Measurements from ENCODE around the gene WDR7. TPM values are rescaled to one million over a fixed set of nuclear protein-coding genes. Genes with fewer than 3 reads are reported as not detected.

The WDR7 gene
- total and polyA plus RNA-seq, 2 of the 4 experiments (the other 2 are of a cell fraction): 3.7 to 23.3 TPM

DNA sequence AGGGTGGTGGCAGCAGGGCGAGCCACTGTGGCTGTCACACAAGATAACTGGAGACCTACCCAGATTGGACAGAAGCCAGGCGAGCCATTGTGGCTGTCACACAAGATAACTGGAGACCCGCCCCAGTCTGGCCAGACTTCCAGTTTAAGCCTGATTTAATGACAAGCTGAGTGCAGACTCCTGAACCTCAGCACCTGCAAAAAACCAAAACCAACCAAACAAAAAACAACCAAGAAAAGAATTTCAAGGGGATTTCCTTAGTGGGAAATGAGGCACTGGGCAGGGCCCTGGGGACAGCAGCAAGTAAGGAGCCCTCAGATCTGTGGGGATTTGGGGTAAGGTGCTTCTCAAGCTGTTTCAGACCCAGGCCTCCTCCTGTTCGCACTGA, 400.5 kb downstream of the WDR7 start:
- Histone ChIP-seq H3K36me3 (ENCODE audit: control insufficient read depth, insufficient read depth, low read length) (no peaks in the 10 kb centered on the region), H2BK15ac (ENCODE audit: low read depth, low read length) (no peak overlapping the region), H3K4me3 (ENCODE audit: insufficient read depth, low read depth, low read length) (no peak overlapping the region), H3K4me1 (ENCODE audit: control insufficient read depth, insufficient read depth, low read length) (no peaks in the 10 kb centered on the region), H3K79me1 (ENCODE audit: low read depth in 1 of 2, low read length in 2 of 2) (no peaks in the 10 kb centered on the region), H2BK120ac (ENCODE audit: low read depth, low read length) (no peak overlapping the region), H4K91ac (ENCODE audit: insufficient read depth, low read depth, low read length) (no peak overlapping the region), H2AK5ac (ENCODE audit: low read depth, low read length) (no peak overlapping the region), H3K18ac (ENCODE audit: low read depth, low read length) (no peak overlapping the region), H2BK20ac (ENCODE audit: low read depth, low read length) (no peak overlapping the region), H3K56ac (ENCODE audit: extremely low read depth, insufficient read depth, low read length) (no peak overlapping the region), H3K9me1 (ENCODE audit: insufficient read depth, low read length) (no peaks in the 10 kb centered on the region), H3K27ac (ENCODE audit: insufficient read depth, low read length) (no peak overlapping the region), H4K20me1 (ENCODE audit: insufficient read depth, low read length) (no peaks in the 10 kb centered on the region), H3K9me3 (ENCODE audit: control insufficient read depth, insufficient read depth, low read length) (no peaks in the 10 kb centered on the region), H3K4ac (ENCODE audit: low read depth, low read length) (no peak overlapping the region), H2AFZ (replicated peaks; ENCODE audit: low read length, poor library complexity) (no peak overlapping the region), H3K9ac (ENCODE audit: low read depth, low read length) (no peak overlapping the region), H2BK5ac (ENCODE audit: low read depth, low read length, poor library complexity, severe bottlenecking) (no peak overlapping the region), H3K23ac (ENCODE audit: low read depth, low read length) (no peak overlapping the region), H4K5ac (ENCODE audit: low read depth, low read length) (no peak overlapping the region), H3K14ac (replicated peaks; ENCODE audit: low read depth, low read length) (no peak overlapping the region), H2AK9ac (replicated peaks; ENCODE audit: low read depth, low read length, poor library complexity) (no peak overlapping the region), H3K27me3 (ENCODE audit: control insufficient read depth, insufficient read depth, low read length) (peaks cover 4% of the 10 kb centered on the region), H4K8ac (ENCODE audit: low read depth in 2 of 2, low read length in 2 of 2) (no peak overlapping the region), H3K4me2 (ENCODE audit: low read depth, low read length) (no peak overlapping the region)
- no TSS peak for BruUV-seq (replicated peaks)
- CTCF ChIA-PET: no interaction called here
- TF ChIP-seq RFX5 (IDR thresholded peaks at IDR 0.05; ENCODE audit: low read depth, low read length) (no peak), SMC3 (IDR thresholded peaks at IDR 0.05; ENCODE audit: low read depth, low read length) (no peak), NFE2L2 (IDR thresholded peaks at IDR 0.05; ENCODE audit: low read depth, low read length) (no peak), RCOR1 (IDR thresholded peaks at IDR 0.05; ENCODE audit: insufficient replicate concordance, low read length) (no peak), CHD1 (IDR thresholded peaks at IDR 0.05; ENCODE audit: low read depth, low read length) (no peak), RAD21 (IDR thresholded peaks at IDR 0.05; ENCODE audit: low read length) (no peak), MXI1 (IDR thresholded peaks at IDR 0.05; ENCODE audit: borderline replicate concordance, low read depth, low read length) (no peak), MAFK (IDR thresholded peaks at IDR 0.05; ENCODE audit: low read depth, low read length) (no peak), FOS (IDR thresholded peaks at IDR 0.05; ENCODE audit: low read depth, low read length) (no peak), BHLHE40 (IDR thresholded peaks at IDR 0.05; ENCODE audit: low read depth, low read length) (no peak), MAZ (IDR thresholded peaks at IDR 0.05; ENCODE audit: borderline replicate concordance, low read depth, low read length) (no peak), CEBPB (IDR thresholded peaks at IDR 0.05; ENCODE audit: low read depth, low read length) (no peak)
- TF ChIP-seq, protein P1, sequence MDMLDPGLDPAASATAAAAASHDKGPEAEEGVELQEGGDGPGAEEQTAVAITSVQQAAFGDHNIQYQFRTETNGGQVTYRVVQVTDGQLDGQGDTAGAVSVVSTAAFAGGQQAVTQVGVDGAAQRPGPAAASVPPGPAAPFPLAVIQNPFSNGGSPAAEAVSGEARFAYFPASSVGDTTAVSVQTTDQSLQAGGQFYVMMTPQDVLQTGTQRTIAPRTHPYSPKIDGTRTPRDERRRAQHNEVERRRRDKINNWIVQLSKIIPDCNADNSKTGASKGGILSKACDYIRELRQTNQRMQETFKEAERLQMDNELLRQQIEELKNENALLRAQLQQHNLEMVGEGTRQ (IDR thresholded peaks at IDR 0.05; ENCODE audit: low read depth, low read length): no peak
- TF ChIP-seq, protein P2, sequence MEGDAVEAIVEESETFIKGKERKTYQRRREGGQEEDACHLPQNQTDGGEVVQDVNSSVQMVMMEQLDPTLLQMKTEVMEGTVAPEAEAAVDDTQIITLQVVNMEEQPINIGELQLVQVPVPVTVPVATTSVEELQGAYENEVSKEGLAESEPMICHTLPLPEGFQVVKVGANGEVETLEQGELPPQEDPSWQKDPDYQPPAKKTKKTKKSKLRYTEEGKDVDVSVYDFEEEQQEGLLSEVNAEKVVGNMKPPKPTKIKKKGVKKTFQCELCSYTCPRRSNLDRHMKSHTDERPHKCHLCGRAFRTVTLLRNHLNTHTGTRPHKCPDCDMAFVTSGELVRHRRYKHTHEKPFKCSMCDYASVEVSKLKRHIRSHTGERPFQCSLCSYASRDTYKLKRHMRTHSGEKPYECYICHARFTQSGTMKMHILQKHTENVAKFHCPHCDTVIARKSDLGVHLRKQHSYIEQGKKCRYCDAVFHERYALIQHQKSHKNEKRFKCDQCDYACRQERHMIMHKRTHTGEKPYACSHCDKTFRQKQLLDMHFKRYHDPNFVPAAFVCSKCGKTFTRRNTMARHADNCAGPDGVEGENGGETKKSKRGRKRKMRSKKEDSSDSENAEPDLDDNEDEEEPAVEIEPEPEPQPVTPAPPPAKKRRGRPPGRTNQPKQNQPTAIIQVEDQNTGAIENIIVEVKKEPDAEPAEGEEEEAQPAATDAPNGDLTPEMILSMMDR (conservative IDR thresholded peaks at IDR 0.05; ENCODE audit: low read depth, low read length): no peak
- TF ChIP-seq, protein P3, sequence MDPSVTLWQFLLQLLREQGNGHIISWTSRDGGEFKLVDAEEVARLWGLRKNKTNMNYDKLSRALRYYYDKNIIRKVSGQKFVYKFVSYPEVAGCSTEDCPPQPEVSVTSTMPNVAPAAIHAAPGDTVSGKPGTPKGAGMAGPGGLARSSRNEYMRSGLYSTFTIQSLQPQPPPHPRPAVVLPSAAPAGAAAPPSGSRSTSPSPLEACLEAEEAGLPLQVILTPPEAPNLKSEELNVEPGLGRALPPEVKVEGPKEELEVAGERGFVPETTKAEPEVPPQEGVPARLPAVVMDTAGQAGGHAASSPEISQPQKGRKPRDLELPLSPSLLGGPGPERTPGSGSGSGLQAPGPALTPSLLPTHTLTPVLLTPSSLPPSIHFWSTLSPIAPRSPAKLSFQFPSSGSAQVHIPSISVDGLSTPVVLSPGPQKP (IDR thresholded peaks at IDR 0.05; ENCODE audit: borderline replicate concordance, low read depth, low read length): no peak
- dilution Hi-C loops (cut with HindIII; ENCODE audit: low sequenced_read_pairs, unreplicated experiment) (no loop called here), in situ Hi-C loops (cut with MboI; ENCODE audit: low sequenced_read_pairs) (no loop called here), intact Hi-C loops (cut with micrococcal nuclease) (no loop called here)
- POLR2A ChIA-PET (ENCODE audit: unreplicated experiment): no interaction called here
- ATAC-seq (ENCODE audit: low read depth) (no peak), DNase-seq (no peak)
- WGBS, 2 experiments (ENCODE audit: extremely low coverage in 2 of 2, insufficient read length in 1 of 2): 14% methylated on average over 1 of the region's 4 CpGs; no CpG with 5 or more reads in 1 of the 2 experiments
